B cell (primary cell): ENCODE measurements around the gene ERCC2. TPM values are rescaled to one million over a fixed set of nuclear protein-coding genes. Genes with fewer than 3 reads are reported as not detected.

Experiments used
- ATAC-seq: fragments of 200-7000 bp; cut with Tn5 transposase; one replicate; pipeline ENCODE4 v1.10.0; 2021; ENCODE audit warnings: low read depth, mild to moderate bottlenecking, moderate number of reproducible peaks, moderate library complexity
- CTCF ChIA-PET: fragments of 350-600 bp; sonication (Branson Sonifier 250); formaldehyde crosslinking; loops from one replicate; lab custom pipeline; 2021; ENCODE audit warnings: antibody characterized with exemption, inconsistent platforms; lab: Charles Lee
- POLR2A ChIA-PET: fragments of 350-600 bp; sonication (Branson Sonifier 250); formaldehyde crosslinking; loops from one replicate; lab custom pipeline; 2021; ENCODE audit warnings: antibody characterized with exemption; lab: Charles Lee
- DNase-seq: peaks from one replicate; pipeline ENCODE4 v3.0.0; 2013
- H2AFZ ChIP-seq: 2 replicates; pipeline ENCODE4 v1.6.1; 2012; ENCODE audit warnings: mild to moderate bottlenecking, low read depth, low read length; ENCODE audit not compliant: insufficient read depth, poor library complexity, severe bottlenecking
- H3K27ac ChIP-seq, 2 donors: 1 replicate in 1 of 2; 2 replicates in 1 of 2; pipeline ENCODE4 v1.5.1; 2012 to 2013; ENCODE audit warnings: low read length in 2 of 2, mild to moderate bottlenecking in 2 of 2, moderate library complexity in 1 of 2
- H3K27me3 ChIP-seq, 4 experiments: fragments of 200-600 bp in 1 of 4; sonication (generic) in 1 of 4; replicated peaks in 1 of 4; 1 replicate in 2 of 4; 2 replicates in 2 of 4; pipeline versions ENCODE4 v1.6.1 to v1.7.0; 2013 to 2016; ENCODE audit warnings: low read length in 3 of 4, mild to moderate bottlenecking in 2 of 4, mixed read lengths in 1 of 4, moderate library complexity in 1 of 4; ENCODE audit not compliant: insufficient read depth in 4 of 4, control insufficient read depth in 3 of 4; ENCODE audit errors: control extremely low read depth in 1 of 4
- H3K36me3 ChIP-seq, 2 experiments: replicated peaks in 1 of 2; 1 replicate in 1 of 2; 2 replicates in 1 of 2; pipeline versions ENCODE4 v1.6.1 to v1.7.1; 2013; ENCODE audit warnings: low read length in 1 of 2; ENCODE audit not compliant: insufficient read depth in 2 of 2, control insufficient read depth in 1 of 2; ENCODE audit errors: control extremely low read depth in 1 of 2, extremely low read depth in 1 of 2
- H3K4me1 ChIP-seq, 2 donors: fragments of 200-600 bp in 1 of 2; sonication (generic) in 1 of 2; 1 replicate in 1 of 2; 2 replicates in 1 of 2; pipeline versions ENCODE4 v1.5.1 to v1.6.1; 2013 to 2017; ENCODE audit warnings: low read length in 2 of 2; ENCODE audit not compliant: control insufficient read depth in 2 of 2, insufficient read depth in 2 of 2
- H3K4me2 ChIP-seq: replicated peaks from 2 replicates; pipeline ENCODE3; 2012; ENCODE audit warnings: mild to moderate bottlenecking, low read depth, low read length; ENCODE audit not compliant: poor library complexity, severe bottlenecking
- H3K4me3 ChIP-seq, 5 experiments: fragments of 200-600 bp in 1 of 5; sonication (generic) in 1 of 5; 1 replicate in 3 of 5; 2 replicates in 2 of 5; pipeline versions ENCODE4 v1.5.1 to v1.7.0; 2011 to 2016; ENCODE audit warnings: low read length in 4 of 5, mild to moderate bottlenecking in 4 of 5, low read depth in 2 of 5, control low read depth in 1 of 5, moderate library complexity in 1 of 5; ENCODE audit not compliant: insufficient read depth in 1 of 5; ENCODE audit errors: control extremely low read depth in 1 of 5, extremely low read depth in 1 of 5
- H3K79me2 ChIP-seq: fragments of 200-600 bp; sonication (generic); one replicate; pipeline ENCODE4 v1.6.0; 2016; ENCODE audit warnings: low read length; ENCODE audit not compliant: control insufficient read depth, insufficient read depth
- H3K9ac ChIP-seq: fragments of 200-600 bp; sonication (generic); 2 replicates; pipeline ENCODE4 v1.6.1; 2017; ENCODE audit warnings: mild to moderate bottlenecking, low read length, moderate library complexity
- H3K9me3 ChIP-seq, 3 donors: one replicate each; pipeline versions ENCODE4 v1.6.1 to v1.7.1; 2013; ENCODE audit warnings: low read length in 2 of 3; ENCODE audit not compliant: control insufficient read depth in 2 of 3, insufficient read depth in 1 of 3; ENCODE audit errors: control extremely low read depth in 1 of 3
- H4K20me1 ChIP-seq: 2 replicates; pipeline ENCODE4 v1.6.0; 2012; ENCODE audit warnings: mild to moderate bottlenecking, low read length; ENCODE audit not compliant: insufficient read depth, control insufficient read depth, poor library complexity, severe bottlenecking
- H3K27ac Mint-ChIP-seq: one replicate; pipeline ENCODE4 v1.8.0; 2021; ENCODE audit warnings: mixed read lengths
- H3K27me3 Mint-ChIP-seq: one replicate; pipeline ENCODE4 v1.8.0; 2021; ENCODE audit warnings: mixed read lengths
- H3K4me1 Mint-ChIP-seq: one replicate; pipeline ENCODE4 v1.8.0; 2021; ENCODE audit warnings: mixed read lengths
- H3K4me3 Mint-ChIP-seq: one replicate; pipeline ENCODE4 v1.8.0; 2021; ENCODE audit warnings: mixed read lengths
- H3K9me3 Mint-ChIP-seq: one replicate; pipeline ENCODE4 v1.8.0; 2022; ENCODE audit warnings: mixed read lengths; ENCODE audit not compliant: insufficient read depth
- EZH2 ChIP-seq: IDR thresholded peaks from 2 replicates; pipeline ENCODE4 v1.6.1; 2012; ENCODE audit warnings: borderline replicate concordance, low read depth, mild to moderate bottlenecking, moderate library complexity, low read length; ENCODE audit not compliant: insufficient read depth, poor library complexity, severe bottlenecking
- WGBS: methylation state at CpG from one replicate; pipeline ENCODE4 v1.1.5; 2013; ENCODE audit warnings: missing lambda C conversion rate; ENCODE audit not compliant: insufficient coverage; 5-methylcytosine and 5-hydroxymethylcytosine counted together
- intact Hi-C: fragments of 100-400 bp; cut with micrococcal nuclease; formaldehyde crosslinking; loops from one replicate; pipeline ENCODE4 v1.10.0; 2022
- polyA plus RNA-seq: library from polyadenylated mRNA; depleted of rRNA; stranded (reverse); fragments of >200 nt; gene quantifications from 2 replicates; pipeline ENCODE4 v1.2.3, GENCODE V29; 2012
- total RNA-seq, 2 donors: library from RNA; stranded (reverse); fragments of 120-200 nt in 1 of 2; gene quantifications; 1 replicate in 1 of 2; 2 replicates in 1 of 2; pipeline versions ENCODE4 v1.2.3 to v1.2.4, GENCODE V29; 2013 to 2022
- TF ChIP-seq, protein P1 (sequence below): fragments of 200-600 bp; IDR thresholded peaks from one replicate; pipeline ENCODE4 v1.8.0; 2022; ENCODE audit warnings: antibody characterized with exemption, mild to moderate bottlenecking

The ERCC2 gene
- total and polyA plus RNA-seq, 2 donors (not counting 1 experiment from before 2014, with no cell fraction given) = 20.8 to 26.5 TPM

DNA sequence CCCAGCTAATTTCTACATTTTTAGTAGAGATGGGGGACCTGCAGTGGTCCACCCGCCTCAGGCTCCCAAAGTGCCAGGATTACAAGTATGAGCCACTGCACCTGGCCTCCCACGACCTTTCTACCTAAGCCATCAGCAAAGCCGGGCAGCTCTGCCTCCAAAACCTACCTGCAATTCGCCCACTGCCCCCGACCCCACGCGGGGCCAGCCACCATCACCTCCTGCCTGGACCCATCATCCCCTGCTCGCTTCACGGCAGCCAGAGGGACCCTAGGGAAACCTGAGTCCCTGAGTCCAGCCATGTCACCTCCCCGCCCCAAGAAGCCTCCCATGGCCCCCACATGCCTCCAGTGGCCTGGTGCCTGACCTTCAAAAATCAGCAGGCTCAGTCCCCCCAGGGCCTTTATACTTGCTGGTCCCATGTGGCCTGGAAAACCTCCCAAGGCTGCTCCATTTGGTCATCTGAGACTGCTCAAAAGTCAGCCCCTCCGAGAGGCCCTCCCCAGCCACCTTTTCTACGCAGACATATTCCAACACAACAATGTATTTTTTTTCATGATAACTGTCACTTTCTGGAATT, 12.1 kb downstream of the ERCC2 start:
- Mint-ChIP-seq H3K4me3 (no peak overlapping the region), H3K4me1 (no peaks in the 10 kb centered on the region), H3K27me3 (no peaks in the 10 kb centered on the region), H3K27ac (no peak overlapping the region), H3K9me3 (no peaks in the 10 kb centered on the region)
- Histone ChIP-seq H4K20me1 (no peaks in the 10 kb centered on the region), H3K9ac (no peak overlapping the region), H2AFZ (no peak overlapping the region), H3K4me2 (no peak overlapping the region), H3K36me3 (peaks cover 1 to 19% of the 10 kb centered on the region in 2 experiments), H3K4me1 (no peaks in the 10 kb centered on the region), H3K4me3 (no peak overlapping the region), H3K27me3 (no peaks in the 10 kb centered on the region), H3K27ac (no peak overlapping the region), H3K9me3 (no peaks in the 10 kb centered on the region), H3K79me2 (no peaks in the 10 kb centered on the region)
- DNase-seq (no peak), ATAC-seq (no peak)
- ChIA-PET POLR2A (no interaction called here), CTCF (no interaction called here)
- intact Hi-C loops = no loop called here
- TF ChIP-seq EZH2 = no peak
- TF ChIP-seq, protein P1, sequence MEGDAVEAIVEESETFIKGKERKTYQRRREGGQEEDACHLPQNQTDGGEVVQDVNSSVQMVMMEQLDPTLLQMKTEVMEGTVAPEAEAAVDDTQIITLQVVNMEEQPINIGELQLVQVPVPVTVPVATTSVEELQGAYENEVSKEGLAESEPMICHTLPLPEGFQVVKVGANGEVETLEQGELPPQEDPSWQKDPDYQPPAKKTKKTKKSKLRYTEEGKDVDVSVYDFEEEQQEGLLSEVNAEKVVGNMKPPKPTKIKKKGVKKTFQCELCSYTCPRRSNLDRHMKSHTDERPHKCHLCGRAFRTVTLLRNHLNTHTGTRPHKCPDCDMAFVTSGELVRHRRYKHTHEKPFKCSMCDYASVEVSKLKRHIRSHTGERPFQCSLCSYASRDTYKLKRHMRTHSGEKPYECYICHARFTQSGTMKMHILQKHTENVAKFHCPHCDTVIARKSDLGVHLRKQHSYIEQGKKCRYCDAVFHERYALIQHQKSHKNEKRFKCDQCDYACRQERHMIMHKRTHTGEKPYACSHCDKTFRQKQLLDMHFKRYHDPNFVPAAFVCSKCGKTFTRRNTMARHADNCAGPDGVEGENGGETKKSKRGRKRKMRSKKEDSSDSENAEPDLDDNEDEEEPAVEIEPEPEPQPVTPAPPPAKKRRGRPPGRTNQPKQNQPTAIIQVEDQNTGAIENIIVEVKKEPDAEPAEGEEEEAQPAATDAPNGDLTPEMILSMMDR = no peak
- WGBS = 95% methylated on average over 10 of the region's 12 CpGs

DNA sequence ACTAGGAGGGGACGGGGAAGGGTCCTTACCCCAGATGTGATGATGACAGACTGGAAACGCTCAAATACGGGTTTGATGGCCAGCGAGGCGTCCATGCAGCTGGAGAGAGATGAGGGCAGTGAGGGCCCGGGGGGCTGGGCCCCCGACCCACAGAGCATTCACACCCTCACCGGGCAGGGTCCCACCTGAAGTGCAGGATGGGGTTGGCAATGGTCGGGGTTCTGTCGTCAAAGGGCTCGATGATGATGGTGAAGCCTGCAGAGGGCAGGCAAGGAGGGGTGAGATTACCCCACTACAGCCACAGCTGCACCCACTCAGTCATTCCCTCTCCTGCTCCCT, 13.0 kb downstream of the ERCC2 start:
- H3K9me3 Mint-ChIP-seq = no peaks in the 10 kb centered on the region
- Histone ChIP-seq H3K4me2 (no peak overlapping the region), H3K27ac (no peak overlapping the region), H4K20me1 (no peaks in the 10 kb centered on the region), H3K9ac (no peak overlapping the region), H3K4me1 (no peaks in the 10 kb centered on the region), H3K4me3 (no peak overlapping the region), H2AFZ (no peak overlapping the region), H3K27me3 (no peaks in the 10 kb centered on the region), H3K36me3 (peaks cover 1 to 13% of the 10 kb centered on the region in 2 experiments), H3K79me2 (no peaks in the 10 kb centered on the region), H3K9me3 (no peaks in the 10 kb centered on the region)
- ChIA-PET CTCF (no interaction called here), POLR2A (no interaction called here)
- no peaks in the 10 kb centered on the region for H3K4me1 Mint-ChIP-seq
- WGBS = 98% methylated on average over 9 of the region's 11 CpGs
- no peaks in the 10 kb centered on the region for H3K27me3 Mint-ChIP-seq
- TF ChIP-seq EZH2 = no peak
- TF ChIP-seq, protein P1 = no peak
- DNase-seq (no peak), ATAC-seq (no peak)
- H3K4me3 Mint-ChIP-seq = no peak overlapping the region
- intact Hi-C loops = no loop called here
- no peak overlapping the region for H3K27ac Mint-ChIP-seq
